ENCODE measurements around the gene ATAD2B.

ATAD2B gene

DNA sequence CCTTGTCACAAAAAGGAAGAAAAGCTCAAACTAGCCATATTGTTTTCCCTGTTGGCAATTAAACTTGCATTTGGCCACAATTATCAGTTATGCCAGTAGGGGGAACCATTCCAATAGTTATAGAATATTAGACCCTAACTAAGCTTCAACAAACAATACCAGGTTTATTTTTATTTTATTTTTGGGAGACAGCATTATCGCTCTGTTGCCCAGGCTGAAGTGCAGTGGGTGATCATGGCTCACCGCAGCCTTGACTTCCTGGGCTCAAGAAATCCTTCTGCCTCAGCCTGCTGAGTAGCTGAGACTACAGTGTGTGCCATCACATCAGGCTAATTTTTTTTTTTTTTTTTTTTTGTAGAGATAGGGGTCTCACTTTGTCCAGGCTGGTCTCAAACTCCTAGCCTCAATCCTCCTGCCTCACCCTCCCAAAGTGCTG, 102.1 kb downstream of the ATAD2B start:
- Histone ChIP-seq H3K9ac (no peak overlapping the region), H4K20me1 (ENCODE audit: insufficient read depth) (no peaks in the 10 kb centered on the region), H3K36me3 (ENCODE audit: insufficient read depth) (no peaks in the 10 kb centered on the region), H3K4me3 (IDR thresholded peaks at IDR 0.05; ENCODE audit: insufficient read depth, low read depth, low read length) (no peak overlapping the region), H3K27ac (no peak overlapping the region), H3K4me1 (ENCODE audit: low read depth, poor library complexity, severe bottlenecking) (peaks cover 18% of the 10 kb centered on the region), H2AFZ (ENCODE audit: low read depth) (no peak overlapping the region), H3K4me2 (no peak overlapping the region), H3K27me3 (ENCODE audit: insufficient read depth, low read depth) (no peaks in the 10 kb centered on the region), H3K79me2 (ENCODE audit: insufficient read depth, low read depth) (no peaks in the 10 kb centered on the region)
- TF ChIP-seq, protein P1, sequence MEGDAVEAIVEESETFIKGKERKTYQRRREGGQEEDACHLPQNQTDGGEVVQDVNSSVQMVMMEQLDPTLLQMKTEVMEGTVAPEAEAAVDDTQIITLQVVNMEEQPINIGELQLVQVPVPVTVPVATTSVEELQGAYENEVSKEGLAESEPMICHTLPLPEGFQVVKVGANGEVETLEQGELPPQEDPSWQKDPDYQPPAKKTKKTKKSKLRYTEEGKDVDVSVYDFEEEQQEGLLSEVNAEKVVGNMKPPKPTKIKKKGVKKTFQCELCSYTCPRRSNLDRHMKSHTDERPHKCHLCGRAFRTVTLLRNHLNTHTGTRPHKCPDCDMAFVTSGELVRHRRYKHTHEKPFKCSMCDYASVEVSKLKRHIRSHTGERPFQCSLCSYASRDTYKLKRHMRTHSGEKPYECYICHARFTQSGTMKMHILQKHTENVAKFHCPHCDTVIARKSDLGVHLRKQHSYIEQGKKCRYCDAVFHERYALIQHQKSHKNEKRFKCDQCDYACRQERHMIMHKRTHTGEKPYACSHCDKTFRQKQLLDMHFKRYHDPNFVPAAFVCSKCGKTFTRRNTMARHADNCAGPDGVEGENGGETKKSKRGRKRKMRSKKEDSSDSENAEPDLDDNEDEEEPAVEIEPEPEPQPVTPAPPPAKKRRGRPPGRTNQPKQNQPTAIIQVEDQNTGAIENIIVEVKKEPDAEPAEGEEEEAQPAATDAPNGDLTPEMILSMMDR (conservative IDR thresholded peaks at IDR 0.05; ENCODE audit: low read depth, low read length): peak; percentile 82

DNA sequence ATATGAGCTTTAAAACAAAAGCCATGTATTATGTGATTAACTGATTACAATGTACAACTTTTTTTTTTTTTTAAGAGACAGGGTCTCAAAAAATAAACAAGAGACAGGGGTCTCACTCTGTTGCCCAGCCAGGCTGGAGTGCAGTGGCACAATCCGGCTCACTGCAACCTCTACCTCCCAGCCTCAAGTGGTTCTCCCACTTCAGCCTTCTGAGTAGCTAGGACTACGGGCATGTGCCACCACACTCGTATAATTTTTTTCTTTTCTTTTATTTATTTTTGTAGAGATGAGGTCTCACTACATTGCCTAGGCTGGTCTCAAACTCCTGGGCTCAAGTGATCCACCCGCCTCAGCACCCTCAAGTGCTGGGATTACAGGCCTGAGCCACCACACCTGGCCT, 103.1 kb downstream of the ATAD2B start:
- no peaks in the 10 kb centered on the region for H4K20me1 ChIP-seq (ENCODE audit: insufficient read depth)
- no peak overlapping the region for H3K9ac ChIP-seq
- no peaks in the 10 kb centered on the region for H3K27me3 ChIP-seq (ENCODE audit: insufficient read depth, low read depth)
- H2AFZ ChIP-seq (ENCODE audit: low read depth): no peak overlapping the region
- TF ChIP-seq, protein P1 (conservative IDR thresholded peaks at IDR 0.05; ENCODE audit: low read depth, low read length): no peak
- no peaks in the 10 kb centered on the region for H3K36me3 ChIP-seq (ENCODE audit: insufficient read depth)
- H3K4me1 ChIP-seq (ENCODE audit: low read depth, poor library complexity, severe bottlenecking): peaks cover 18% of the 10 kb centered on the region
- no peak overlapping the region for H3K4me3 ChIP-seq (IDR thresholded peaks at IDR 0.05; ENCODE audit: insufficient read depth, low read depth, low read length)
- no peak overlapping the region for H3K27ac ChIP-seq
- no peak overlapping the region for H3K4me2 ChIP-seq
- H3K79me2 ChIP-seq (ENCODE audit: insufficient read depth, low read depth): no peaks in the 10 kb centered on the region

DNA sequence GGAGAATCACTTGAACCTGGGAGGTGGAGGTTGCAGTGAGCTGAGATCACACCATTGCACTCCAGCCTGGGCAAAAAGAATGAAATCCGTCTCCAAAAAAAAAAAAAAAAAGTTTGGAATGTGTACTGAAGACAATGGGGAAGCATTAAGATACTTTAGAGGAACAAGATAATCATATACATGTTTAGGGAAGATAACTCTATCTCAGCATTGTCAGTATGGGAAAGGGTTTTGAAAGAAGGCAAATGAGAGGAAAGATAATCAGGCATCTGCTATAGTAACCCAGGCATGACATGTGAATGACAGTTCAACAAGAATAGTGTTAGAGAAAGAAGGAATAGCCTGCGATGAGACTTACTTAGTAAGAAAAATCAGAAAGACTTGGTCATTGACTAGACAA, 112.0 kb downstream of the ATAD2B start:
- Histone ChIP-seq H3K27ac (no peak overlapping the region), H3K4me1 (ENCODE audit: low read depth, poor library complexity, severe bottlenecking) (no peaks in the 10 kb centered on the region), H3K4me3 (IDR thresholded peaks at IDR 0.05; ENCODE audit: insufficient read depth, low read depth, low read length) (no peak overlapping the region), H4K20me1 (ENCODE audit: insufficient read depth) (no peaks in the 10 kb centered on the region), H3K36me3 (ENCODE audit: insufficient read depth) (no peaks in the 10 kb centered on the region), H3K27me3 (ENCODE audit: insufficient read depth, low read depth) (no peaks in the 10 kb centered on the region), H3K79me2 (ENCODE audit: insufficient read depth, low read depth) (no peaks in the 10 kb centered on the region), H3K9ac (no peak overlapping the region), H3K4me2 (no peak overlapping the region), H2AFZ (ENCODE audit: low read depth) (no peak overlapping the region)
- TF ChIP-seq, protein P1 (conservative IDR thresholded peaks at IDR 0.05; ENCODE audit: low read depth, low read length): no peak

DNA sequence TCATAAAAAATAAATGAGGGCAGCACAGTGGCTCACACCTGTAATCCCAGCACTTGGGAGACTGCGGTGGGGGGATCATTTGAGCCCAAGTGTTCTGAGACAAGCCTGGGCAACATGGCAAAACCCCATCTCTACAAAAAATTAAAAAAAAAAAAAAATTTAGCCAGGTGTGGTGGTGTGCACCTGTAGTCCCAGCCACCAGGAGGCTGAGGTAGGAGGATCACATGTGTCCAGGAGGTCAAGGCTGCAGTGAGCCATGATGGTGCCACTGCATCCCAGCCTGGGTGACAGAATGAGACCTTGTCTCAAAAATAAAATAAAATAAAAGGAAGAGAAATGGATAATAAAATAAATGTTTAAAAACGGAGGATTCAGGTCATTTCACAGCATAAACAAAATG, 113.5 kb downstream of the ATAD2B start:
- Histone ChIP-seq H3K27ac (no peak overlapping the region), H3K36me3 (ENCODE audit: insufficient read depth) (no peaks in the 10 kb centered on the region), H3K9ac (no peak overlapping the region), H3K4me3 (IDR thresholded peaks at IDR 0.05; ENCODE audit: insufficient read depth, low read depth, low read length) (no peak overlapping the region), H3K79me2 (ENCODE audit: insufficient read depth, low read depth) (no peaks in the 10 kb centered on the region), H2AFZ (ENCODE audit: low read depth) (no peak overlapping the region), H3K27me3 (ENCODE audit: insufficient read depth, low read depth) (no peaks in the 10 kb centered on the region), H4K20me1 (ENCODE audit: insufficient read depth) (no peaks in the 10 kb centered on the region), H3K4me2 (no peak overlapping the region), H3K4me1 (ENCODE audit: low read depth, poor library complexity, severe bottlenecking) (peaks cover 8% of the 10 kb centered on the region)
- TF ChIP-seq, protein P1 (conservative IDR thresholded peaks at IDR 0.05; ENCODE audit: low read depth, low read length): no peak
